ENCODE results near the gene GNPDA2.
A peak's percentile ranks its signal among the peaks of the same experiment; 100 is the strongest.
"Not testable (repeated sequence)": the region's sequence is repeated elsewhere in the genome, so short reads cannot be mapped to it uniquely, and the experiment has no call there.

The GNPDA2 gene

GRCh38 chr4:44726038-44726871 lies at the start of gene GNPDA2:
GNPDA2 (minus strand) TSS chr4:44726556; CDS start chr4:44722207, 4,349 bp downstream.
- DNase-seq, result peak; percentile 83 to 87

GRCh38 chr4:44772340-44772739 lies 46.0 kb upstream of the GNPDA2 start:
- no peak for DNase-seq

- no peak for DNase-seq
These were observed 45.4 kb upstream of the GNPDA2 start for GRCh38 chr4:44771789-44772188.

- DNase-seq, result no peak
These were observed 40.1 kb upstream of the GNPDA2 start for GRCh38 chr4:44766453-44766852.

DNA sequence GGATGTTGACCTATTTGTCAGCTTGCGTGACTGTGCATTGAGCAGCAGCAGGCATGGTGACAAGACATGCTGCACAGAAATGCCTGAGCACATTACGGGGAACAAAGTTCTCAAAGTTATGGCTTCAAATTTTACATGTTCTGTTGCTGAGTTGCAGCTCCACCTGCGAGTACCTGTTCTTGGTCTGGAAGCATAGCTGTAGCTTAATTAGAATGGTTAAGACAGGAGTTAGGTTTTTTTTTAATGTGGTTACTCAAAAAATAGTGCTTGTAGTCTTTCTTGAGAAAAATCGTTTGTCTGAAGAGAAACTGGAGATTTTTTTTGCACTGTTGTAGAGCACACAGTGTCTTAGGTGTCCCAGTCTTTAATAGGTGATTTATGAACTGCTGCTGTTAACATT lies 38.8 kb upstream of the GNPDA2 start:
- DNase-seq, result no peak

- DNase-seq, result no peak
These were observed 35.0 kb upstream of the GNPDA2 start for GRCh38 chr4:44761306-44761705.

DNA sequence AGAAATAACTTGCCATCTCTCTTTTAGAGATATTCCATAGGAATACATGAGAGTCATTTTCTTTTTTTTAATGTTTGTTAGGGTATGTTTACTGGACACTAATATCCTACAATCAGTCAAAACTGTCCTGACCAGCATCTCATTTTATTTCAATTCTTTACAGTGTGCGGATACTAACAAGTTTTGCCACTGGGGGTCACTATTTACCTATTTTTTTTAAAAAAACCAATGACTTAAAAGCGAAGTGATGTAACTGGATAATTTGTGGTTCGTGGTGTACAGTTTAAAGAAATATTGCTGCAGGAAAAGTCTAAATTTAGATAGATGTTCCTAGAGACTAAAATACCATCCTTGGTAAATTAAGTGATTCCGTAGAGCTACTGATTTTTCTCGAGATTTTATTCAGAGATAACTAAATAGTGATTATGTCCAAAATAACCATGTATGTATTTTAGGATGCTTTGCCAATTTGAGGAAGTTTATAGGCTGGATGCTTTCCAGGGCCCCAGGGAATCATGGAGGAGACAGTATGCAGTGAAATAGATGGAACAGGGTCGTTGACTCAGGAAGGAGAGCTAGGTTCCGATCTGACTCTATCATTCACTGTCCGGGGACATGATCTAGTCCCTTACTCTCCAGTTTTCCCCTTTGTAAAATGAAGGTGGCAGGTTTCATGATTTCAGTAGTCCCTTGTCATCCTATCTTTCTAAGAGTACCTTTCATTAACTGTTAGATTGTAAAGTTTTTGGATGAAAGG lies 34.0 kb upstream of the GNPDA2 start:
- peak in 1 of 2 donors; percentile 36 for DNase-seq

DNA sequence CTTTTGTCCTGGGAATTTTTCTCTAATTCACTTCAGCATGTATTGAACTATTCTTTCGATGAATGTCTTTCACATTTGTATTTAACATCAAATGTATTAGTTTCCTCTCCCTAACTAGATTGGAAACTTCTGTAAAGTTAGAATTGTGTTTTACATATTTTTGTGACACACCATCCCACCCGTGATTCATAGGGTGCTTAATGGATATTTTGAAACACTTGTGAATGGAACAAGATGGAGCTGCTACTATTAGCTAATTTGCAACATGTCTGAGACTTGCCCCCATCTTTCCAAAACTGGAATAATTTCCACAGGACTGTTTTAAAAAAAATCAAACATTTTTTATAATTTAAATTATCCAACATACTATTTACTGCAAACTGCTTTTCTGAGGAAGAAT lies 30.2 kb upstream of the GNPDA2 start:
- DNase-seq, result no peak

GRCh38 chr4:44740201-44740600 lies 13.8 kb upstream of the GNPDA2 start:
- no peak for DNase-seq

GRCh38 chr4:44738615-44739014 lies 12.3 kb upstream of the GNPDA2 start:
- peak in 1 of 2 donors; percentile 10 for DNase-seq

DNA sequence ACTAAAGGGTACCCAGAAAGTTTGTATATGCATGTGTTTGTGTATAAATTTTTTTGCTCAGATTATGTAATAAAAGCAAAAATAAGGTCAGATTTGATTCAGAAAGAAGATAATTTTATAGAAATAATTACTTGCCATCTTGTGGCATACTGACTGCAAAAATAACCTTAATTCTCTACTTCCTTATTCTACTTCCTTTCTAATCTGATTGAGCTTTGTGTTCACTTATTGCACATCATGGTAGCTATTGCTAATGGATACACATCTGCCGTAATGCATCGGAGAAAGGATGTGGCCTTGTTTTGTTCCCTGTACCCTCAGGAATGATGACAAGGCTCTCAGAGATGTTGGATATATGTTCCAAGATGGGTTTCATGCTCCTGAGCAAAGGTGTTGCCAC lies 10.5 kb upstream of the GNPDA2 start:
- DNase-seq, result no peak

GRCh38 chr4:44728694-44729093 lies 2.3 kb upstream of the GNPDA2 start:
- DNase-seq, result not testable (repeated sequence)

DNA sequence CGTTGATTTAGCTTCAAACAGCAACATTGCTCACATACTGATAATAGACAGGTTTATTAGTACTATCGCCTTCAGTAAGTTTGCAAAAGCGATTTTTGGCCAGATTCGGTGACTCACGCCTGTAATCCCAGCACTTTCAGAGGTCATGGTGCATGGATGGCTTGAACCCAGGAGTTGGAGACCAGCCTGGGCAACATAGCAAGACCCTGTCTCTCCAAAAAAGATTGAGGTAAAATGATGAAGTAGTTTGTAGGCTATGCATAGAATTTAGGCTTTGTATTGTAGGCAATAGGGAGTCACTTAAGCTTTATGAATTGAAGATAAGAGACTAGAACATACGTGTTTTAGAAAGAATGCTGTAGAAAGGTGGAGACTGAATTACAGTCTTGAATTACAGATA lies 1.1 kb upstream of the GNPDA2 start:
- DNase-seq, result no peak

DNA sequence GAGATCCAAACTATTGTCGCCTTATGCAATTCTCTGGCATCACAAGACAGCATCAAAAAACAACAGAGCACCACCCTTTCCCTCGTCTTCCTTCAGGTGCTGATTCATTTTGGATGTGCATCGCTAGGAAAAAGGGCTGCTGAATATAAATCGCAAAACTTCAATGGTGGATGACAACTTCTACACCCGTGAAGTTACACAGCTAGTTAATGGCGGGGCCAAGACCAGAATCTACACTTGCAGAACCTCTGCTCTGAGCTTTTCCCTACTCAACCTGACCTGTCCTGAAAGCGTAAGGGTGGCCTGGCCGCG lies 674 bp downstream of the GNPDA2 start:
- no peak for DNase-seq

DNA sequence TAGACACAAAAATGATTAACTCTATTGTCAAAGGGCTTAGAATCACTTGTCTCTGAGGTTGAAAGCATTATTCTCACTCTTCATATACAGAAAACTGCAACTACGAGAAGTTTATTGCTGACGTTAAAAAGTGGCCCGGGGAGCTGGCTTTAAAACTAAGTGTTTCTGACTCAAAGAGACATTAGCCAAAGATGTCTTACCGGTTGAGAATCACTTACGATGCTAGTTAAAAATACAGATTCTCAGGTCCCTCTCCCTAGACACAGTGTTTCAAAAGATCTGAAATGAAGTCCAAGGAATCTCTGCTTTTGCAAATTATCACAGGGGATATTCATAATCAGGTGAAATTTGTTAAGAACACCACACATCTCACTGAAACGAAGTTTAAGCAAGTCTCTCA lies 1.2 kb downstream of the GNPDA2 start:
- no peak for DNase-seq

DNA sequence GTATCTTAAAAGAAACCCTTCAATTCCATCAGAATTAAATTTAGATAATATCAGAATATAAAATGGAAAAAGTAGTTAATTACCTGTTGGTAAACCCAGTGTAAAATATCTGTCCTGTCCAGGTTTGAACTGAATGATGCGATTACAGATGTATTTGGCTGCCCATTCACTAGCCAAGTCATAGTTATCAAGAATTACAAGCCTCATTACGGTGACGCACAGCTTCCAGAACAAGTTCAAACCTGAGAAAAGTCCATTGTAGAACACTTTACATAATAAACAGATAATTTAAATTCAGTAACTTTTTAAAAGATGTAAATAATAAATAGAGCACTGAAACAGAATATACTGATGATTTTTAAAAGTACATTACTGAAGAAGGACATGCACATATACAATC lies 4.4 kb downstream of the GNPDA2 start:
- no peak for DNase-seq

DNA sequence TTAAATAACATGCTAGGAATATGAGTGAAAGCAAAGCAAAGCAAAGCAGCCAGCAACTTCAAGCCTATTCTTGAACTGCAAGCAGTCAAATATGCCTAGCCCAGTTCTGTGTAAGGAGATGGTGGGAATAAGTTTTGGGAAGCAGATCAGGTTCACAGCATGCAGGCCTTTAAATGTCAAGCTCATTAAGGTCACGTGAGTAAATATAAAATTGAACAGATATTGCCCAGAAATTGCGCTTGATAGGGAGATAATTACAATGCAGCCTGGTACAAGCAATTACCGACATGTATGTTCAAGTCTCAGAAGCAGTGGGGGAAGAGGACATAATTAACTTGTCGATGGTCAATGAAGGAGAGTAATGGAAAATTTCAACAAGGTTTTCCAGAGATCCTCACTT lies 6.0 kb downstream of the GNPDA2 start:
- no peak for DNase-seq

DNA sequence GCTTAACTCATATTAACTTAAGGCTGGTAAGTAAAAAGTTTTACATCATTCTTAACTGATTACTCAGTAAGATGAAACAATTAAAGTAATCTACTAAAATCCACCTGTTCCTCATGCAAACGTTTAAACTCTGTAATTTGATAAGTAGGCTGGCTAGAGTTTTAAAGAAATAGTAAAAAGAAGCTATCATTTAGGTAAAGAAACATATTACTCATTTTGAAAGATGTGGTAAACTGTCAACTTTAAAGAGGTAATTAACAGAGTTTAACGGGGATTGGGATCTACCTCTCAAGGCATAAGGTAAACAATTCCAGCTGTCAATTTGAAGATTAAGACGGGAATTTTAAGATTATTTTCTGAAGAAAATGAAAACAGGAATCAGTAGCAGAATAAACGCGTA lies 9.8 kb downstream of the GNPDA2 start:
- DNase-seq, result no peak

GRCh38 chr4:44713125-44713524 lies 13.2 kb downstream of the GNPDA2 start:
- DNase-seq, result no peak

- DNase-seq, result no peak
These were observed 21.7 kb downstream of the GNPDA2 start for GRCh38 chr4:44704673-44705072.

- no peak for DNase-seq
These were observed 25.3 kb downstream of the GNPDA2 start for GRCh38 chr4:44701037-44701436.

DNA sequence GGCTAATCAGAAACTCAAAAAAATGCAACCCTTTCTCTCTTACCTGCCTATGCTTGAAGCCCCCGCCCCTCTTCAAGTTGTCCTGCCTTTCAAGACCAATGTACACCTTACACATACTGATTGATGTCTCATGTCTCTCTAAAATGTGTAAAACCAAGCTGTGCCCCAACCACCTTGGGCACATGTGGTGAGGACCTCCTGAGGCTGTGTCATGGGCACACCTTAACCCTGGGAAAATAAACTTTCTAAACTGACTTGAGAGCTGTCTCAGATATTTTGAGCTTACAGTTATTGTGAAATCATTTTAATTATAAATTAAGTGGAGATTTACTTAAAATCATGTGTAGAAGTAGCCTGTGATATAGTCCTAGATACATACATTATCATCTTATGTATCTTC lies 25.9 kb downstream of the GNPDA2 start:
- no peak for DNase-seq

DNA sequence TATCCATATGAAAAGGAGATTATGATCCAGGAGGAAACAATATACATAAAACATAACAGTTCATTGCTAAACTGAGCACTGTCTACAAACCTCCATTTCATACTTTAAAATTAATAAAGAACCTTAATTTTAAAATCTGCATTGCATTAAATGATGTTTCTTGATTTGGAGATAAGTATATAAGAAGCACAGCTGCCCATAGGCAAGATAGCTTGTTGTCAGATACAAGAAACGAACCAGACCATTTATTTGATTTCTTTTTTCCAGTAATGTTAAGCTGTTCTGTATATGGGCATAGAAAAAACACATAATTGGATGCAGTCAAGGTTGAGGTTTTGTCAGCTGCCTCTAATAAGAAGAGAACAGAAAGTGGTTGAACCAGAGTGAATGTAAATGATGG lies 41.7 kb downstream of the GNPDA2 start:
- no peak for DNase-seq

DNA sequence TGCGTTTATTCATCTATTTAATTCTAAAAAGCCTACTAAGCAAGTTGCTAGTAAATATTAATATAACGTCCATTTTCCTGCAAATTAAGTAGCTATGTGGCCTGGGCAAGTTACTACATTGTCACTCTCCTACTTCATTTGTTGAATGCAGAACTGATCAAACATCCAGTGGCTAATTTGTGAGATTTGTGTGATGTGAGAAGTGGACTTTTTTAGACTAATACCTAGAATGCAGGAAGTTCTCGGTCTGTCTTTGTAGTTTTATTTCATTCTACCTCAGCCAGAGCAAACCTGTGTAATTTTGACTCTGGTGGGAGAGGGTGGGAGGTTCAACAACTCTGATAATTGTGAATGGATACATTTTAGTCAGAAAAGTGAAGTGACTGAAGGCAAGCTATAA lies 47.3 kb downstream of the GNPDA2 start:
- DNase-seq, result no peak
